ENCODE results near the gene GALNTL6.

DNA sequence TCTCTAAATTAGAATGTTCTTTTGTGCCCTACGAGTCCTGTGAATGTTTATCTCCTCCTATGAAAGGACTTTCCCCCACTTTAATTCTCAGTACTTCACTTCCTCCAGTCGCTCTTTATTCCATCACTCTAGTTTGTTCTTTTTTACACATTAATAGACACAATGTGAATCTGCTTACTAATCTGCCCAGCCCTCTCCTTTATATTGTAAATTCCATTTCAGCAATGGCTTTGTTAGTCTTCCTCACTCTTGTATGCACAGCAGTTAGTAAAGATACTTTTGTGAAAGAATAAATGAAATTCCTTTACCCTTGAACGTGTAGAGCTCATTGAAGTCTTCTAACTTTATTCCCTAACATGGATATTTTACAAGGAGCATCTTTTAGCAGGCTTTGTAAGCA, 255.3 kb downstream of the GALNTL6 start:
- TF ChIP-seq MXI1 (IDR thresholded peaks at IDR 0.05; ENCODE audit: borderline replicate concordance, low read depth, low read length) = no peak
- TF ChIP-seq, protein P1, sequence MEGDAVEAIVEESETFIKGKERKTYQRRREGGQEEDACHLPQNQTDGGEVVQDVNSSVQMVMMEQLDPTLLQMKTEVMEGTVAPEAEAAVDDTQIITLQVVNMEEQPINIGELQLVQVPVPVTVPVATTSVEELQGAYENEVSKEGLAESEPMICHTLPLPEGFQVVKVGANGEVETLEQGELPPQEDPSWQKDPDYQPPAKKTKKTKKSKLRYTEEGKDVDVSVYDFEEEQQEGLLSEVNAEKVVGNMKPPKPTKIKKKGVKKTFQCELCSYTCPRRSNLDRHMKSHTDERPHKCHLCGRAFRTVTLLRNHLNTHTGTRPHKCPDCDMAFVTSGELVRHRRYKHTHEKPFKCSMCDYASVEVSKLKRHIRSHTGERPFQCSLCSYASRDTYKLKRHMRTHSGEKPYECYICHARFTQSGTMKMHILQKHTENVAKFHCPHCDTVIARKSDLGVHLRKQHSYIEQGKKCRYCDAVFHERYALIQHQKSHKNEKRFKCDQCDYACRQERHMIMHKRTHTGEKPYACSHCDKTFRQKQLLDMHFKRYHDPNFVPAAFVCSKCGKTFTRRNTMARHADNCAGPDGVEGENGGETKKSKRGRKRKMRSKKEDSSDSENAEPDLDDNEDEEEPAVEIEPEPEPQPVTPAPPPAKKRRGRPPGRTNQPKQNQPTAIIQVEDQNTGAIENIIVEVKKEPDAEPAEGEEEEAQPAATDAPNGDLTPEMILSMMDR (conservative IDR thresholded peaks at IDR 0.05; ENCODE audit: low read depth, low read length) = no peak
- TF ChIP-seq, protein P2, sequence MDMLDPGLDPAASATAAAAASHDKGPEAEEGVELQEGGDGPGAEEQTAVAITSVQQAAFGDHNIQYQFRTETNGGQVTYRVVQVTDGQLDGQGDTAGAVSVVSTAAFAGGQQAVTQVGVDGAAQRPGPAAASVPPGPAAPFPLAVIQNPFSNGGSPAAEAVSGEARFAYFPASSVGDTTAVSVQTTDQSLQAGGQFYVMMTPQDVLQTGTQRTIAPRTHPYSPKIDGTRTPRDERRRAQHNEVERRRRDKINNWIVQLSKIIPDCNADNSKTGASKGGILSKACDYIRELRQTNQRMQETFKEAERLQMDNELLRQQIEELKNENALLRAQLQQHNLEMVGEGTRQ (IDR thresholded peaks at IDR 0.05; ENCODE audit: low read depth, low read length) = no peak
- TF ChIP-seq SMC3 (IDR thresholded peaks at IDR 0.05; ENCODE audit: low read depth, low read length) = no peak
- no peak for TF ChIP-seq POLR2A (IDR thresholded peaks at IDR 0.05; ENCODE audit: low read depth, low read length)
- no peak for TF ChIP-seq CEBPB (IDR thresholded peaks at IDR 0.05; ENCODE audit: low read depth, low read length)
- TF ChIP-seq RFX5 (IDR thresholded peaks at IDR 0.05; ENCODE audit: low read depth, low read length) = no peak
- TF ChIP-seq RAD21 (IDR thresholded peaks at IDR 0.05; ENCODE audit: low read length) = no peak
- TF ChIP-seq MAZ (IDR thresholded peaks at IDR 0.05; ENCODE audit: borderline replicate concordance, low read depth, low read length) = no peak
- TF ChIP-seq RCOR1 (IDR thresholded peaks at IDR 0.05; ENCODE audit: insufficient replicate concordance, low read length) = no peak
